ENCODE data around the gene CKLF.
"Not testable (repeated sequence)": the region's sequence is repeated elsewhere in the genome, so short reads cannot be mapped to it uniquely, and the experiment has no call there.

CKLF gene

GRCh38 chr16:66596986-66597848, 44.8 kb downstream of the CKLF start:
- no peak for DNase-seq (ENCODE audit: low read depth, low spot score)

GRCh38 chr16:66598111-66598510, 45.7 kb downstream of the CKLF start:
- no peak for DNase-seq (ENCODE audit: low read depth, low spot score)

GRCh38 chr16:66599726-66600125, 47.4 kb downstream of the CKLF start:
- DNase-seq (ENCODE audit: low read depth, low spot score), result no peak

GRCh38 chr16:66600477-66600876, 48.1 kb downstream of the CKLF start:
- DNase-seq (ENCODE audit: low read depth, low spot score), result no peak

GRCh38 chr16:66601471-66601870, 49.1 kb downstream of the CKLF start:
- no peak for DNase-seq (ENCODE audit: low read depth, low spot score)

GRCh38 chr16:66603537-66604375, 51.4 kb downstream of the CKLF start:
- no peak for DNase-seq (ENCODE audit: low read depth, low spot score)

GRCh38 chr16:66604376-66605176, 52.2 kb downstream of the CKLF start, which contains the start of gene CMTM3:
Gene CMTM3, plus strand, starts transcription at chr16:66604704. Its CDS starts 102 bp downstream, at chr16:66604806.
- no peak for DNase-seq (ENCODE audit: low read depth, low spot score)

- no peak for DNase-seq (ENCODE audit: low read depth, low spot score)
These were observed 53.0 kb downstream of the CKLF start for GRCh38 chr16:66605177-66605978.

- DNase-seq (ENCODE audit: low read depth, low spot score), result no peak
These were observed 53.8 kb downstream of the CKLF start for GRCh38 chr16:66605979-66606751.

- DNase-seq (ENCODE audit: low read depth, low spot score), result peak; percentile 49
These were observed 56.1 kb downstream of the CKLF start for GRCh38 chr16:66608241-66609138.

- no peak for DNase-seq (ENCODE audit: low read depth, low spot score)
These were observed 56.7 kb downstream of the CKLF start for GRCh38 chr16:66609139-66609510.

GRCh38 chr16:66610111-66610820, 57.9 kb downstream of the CKLF start:
- DNase-seq (ENCODE audit: low read depth, low spot score), result no peak

GRCh38 chr16:66611911-66612310, 59.5 kb downstream of the CKLF start:
- not testable (repeated sequence) for DNase-seq (ENCODE audit: low read depth, low spot score)

GRCh38 chr16:66612422-66612821, 60.0 kb downstream of the CKLF start:
- no peak for DNase-seq (ENCODE audit: low read depth, low spot score)

- DNase-seq (ENCODE audit: low read depth, low spot score), result no peak
These were observed 61.9 kb downstream of the CKLF start for GRCh38 chr16:66614161-66614802.
